Spinal cord (tissue), 4 donors: Measurements from ENCODE around the gene POGZ. TPM values are rescaled to one million over a fixed set of nuclear protein-coding genes. Genes with fewer than 3 reads are reported as not detected.
A peak's percentile ranks its signal among the peaks of the same experiment; 100 is the strongest.

Experiments used
- polyA plus RNA-seq, 2 donors: library from polyadenylated mRNA; unstranded; fragments of 120-200 nt; gene quantifications; one replicate each; pipeline ENCODE4 v1.2.1, GENCODE V29; 2013; ENCODE audit not compliant: insufficient read length in 2 of 2
- small RNA-seq: library from RNA; depleted of rRNA; stranded (forward); fragments of <200 nt; gene quantifications from one replicate; pipeline ENCODE3, GENCODE V24; 2014; ENCODE audit warnings: low replicate concordance
- total RNA-seq, 2 donors: library from RNA; depleted of rRNA in 1 of 2; stranded (reverse); fragments of 120-200 nt in 1 of 2; fragments of >200 nt in 1 of 2; gene quantifications; one replicate each; pipeline versions ENCODE4 v1.2.3 to v1.2.4, GENCODE V29; 2013 to 2014

The POGZ gene
- total and polyA plus RNA-seq, 4 donors, result 56.0 to 102 (median 81.2) TPM

Small RNAs within 50 kb of the gene (small RNA-seq; reads per million reads assigned to genes)
- gene RNY4P25, result 0.57 reads per million, percentile 62 among the genes with 10 or more reads in this experiment

Other genes starting within 250 kb of the POGZ start
- 100 to 1,000 TPM; 108 to 211 TPM for gene PSMD4, start 204.8 kb downstream of the POGZ start, total RNA-seq
- gene PSMD4, start 204.8 kb downstream of the POGZ start, polyA plus RNA-seq, result 100 to 1,000 TPM; 178 to 181 TPM
- 10 to 100 TPM in 1 of 2 donors, 1 to 10 TPM in 1; 9.6 to 14.1 TPM for gene ZNF687, start 177.2 kb downstream of the POGZ start, total RNA-seq
- 10 to 100 TPM; 19.8 to 24.9 TPM for gene ZNF687, start 177.2 kb downstream of the POGZ start, polyA plus RNA-seq
- 10 to 100 TPM; 37.9 to 49.6 TPM for gene PI4KB, start 132.1 kb downstream of the POGZ start, total RNA-seq
- gene PI4KB, start 132.1 kb downstream of the POGZ start, polyA plus RNA-seq, result 10 to 100 TPM; 70.3 to 79.0 TPM
- gene RFX5, start 112.2 kb downstream of the POGZ start, total RNA-seq, result 10 to 100 TPM; 36.9 to 53.1 TPM
- gene RFX5, start 112.2 kb downstream of the POGZ start, polyA plus RNA-seq, result 10 to 100 TPM; 38.0 to 45.5 TPM
- 100 to 1,000 TPM in 1 of 2 donors, 10 to 100 TPM in 1; 36.2 to 147 TPM for gene SELENBP1, start 86.8 kb downstream of the POGZ start, total RNA-seq
- gene SELENBP1, start 86.8 kb downstream of the POGZ start, polyA plus RNA-seq, result 10 to 100 TPM; 13.6 to 40.5 TPM
- gene PSMB4, start 59.9 kb downstream of the POGZ start, total RNA-seq, result 100 to 1,000 TPM; 247 to 298 TPM
- gene PSMB4, start 59.9 kb downstream of the POGZ start, polyA plus RNA-seq, result 100 to 1,000 TPM; 274 to 285 TPM
- gene CGN, start 51.9 kb upstream of the POGZ start, total RNA-seq, result 1 to 10 TPM; 2.4 to 4.1 TPM
- gene CGN, start 51.9 kb upstream of the POGZ start, polyA plus RNA-seq, result 10 to 100 TPM in 1 of 2 donors, 1 to 10 TPM in 1; 6.9 to 14.1 TPM
- gene TUFT1, start 80.8 kb upstream of the POGZ start, total RNA-seq, result 1 to 10 TPM; 5.8 to 6.3 TPM
- 1 to 10 TPM; 6.4 to 9.7 TPM for gene TUFT1, start 80.8 kb upstream of the POGZ start, polyA plus RNA-seq
- 10 to 100 TPM; 33.1 to 77.1 TPM for gene SNX27, start 152.6 kb upstream of the POGZ start, total RNA-seq
- 10 to 100 TPM; 44.5 to 51.2 TPM for gene SNX27, start 152.6 kb upstream of the POGZ start, polyA plus RNA-seq